Skeletal muscle satellite cell (primary cell): ENCODE data around the gene PIK3R5.

ENCODE experiments used
- H3K27me3 ChIP-seq: 2 replicates; pipeline ENCODE4 v1.7.0; 2013; ENCODE audit warnings: low read length; ENCODE audit not compliant: control insufficient read depth, insufficient read depth
- H3K36me3 ChIP-seq: 2 replicates; pipeline ENCODE4 v1.7.0; 2013; ENCODE audit warnings: mild to moderate bottlenecking, control low read depth, low read length; ENCODE audit not compliant: insufficient read depth
- H3K4me1 ChIP-seq: 2 replicates; pipeline ENCODE4 v1.7.0; 2013; ENCODE audit warnings: low read length; ENCODE audit not compliant: control insufficient read depth, insufficient read depth
- H3K4me2 ChIP-seq: 2 replicates; pipeline ENCODE4 v1.7.0; 2013; ENCODE audit warnings: mild to moderate bottlenecking, low read length
- H3K4me3 ChIP-seq: 2 replicates; pipeline ENCODE4 v1.7.0; 2013; ENCODE audit warnings: low read length
- H3K9ac ChIP-seq: 2 replicates; pipeline ENCODE4 v1.7.0; 2013; ENCODE audit warnings: mild to moderate bottlenecking, low read depth, low read length, moderate library complexity
- H3K9me3 ChIP-seq: replicated peaks from 2 replicates; pipeline ENCODE4 v1.7.0; 2013; ENCODE audit warnings: mild to moderate bottlenecking, control low read depth, low read length

The PIK3R5 gene

DNA sequence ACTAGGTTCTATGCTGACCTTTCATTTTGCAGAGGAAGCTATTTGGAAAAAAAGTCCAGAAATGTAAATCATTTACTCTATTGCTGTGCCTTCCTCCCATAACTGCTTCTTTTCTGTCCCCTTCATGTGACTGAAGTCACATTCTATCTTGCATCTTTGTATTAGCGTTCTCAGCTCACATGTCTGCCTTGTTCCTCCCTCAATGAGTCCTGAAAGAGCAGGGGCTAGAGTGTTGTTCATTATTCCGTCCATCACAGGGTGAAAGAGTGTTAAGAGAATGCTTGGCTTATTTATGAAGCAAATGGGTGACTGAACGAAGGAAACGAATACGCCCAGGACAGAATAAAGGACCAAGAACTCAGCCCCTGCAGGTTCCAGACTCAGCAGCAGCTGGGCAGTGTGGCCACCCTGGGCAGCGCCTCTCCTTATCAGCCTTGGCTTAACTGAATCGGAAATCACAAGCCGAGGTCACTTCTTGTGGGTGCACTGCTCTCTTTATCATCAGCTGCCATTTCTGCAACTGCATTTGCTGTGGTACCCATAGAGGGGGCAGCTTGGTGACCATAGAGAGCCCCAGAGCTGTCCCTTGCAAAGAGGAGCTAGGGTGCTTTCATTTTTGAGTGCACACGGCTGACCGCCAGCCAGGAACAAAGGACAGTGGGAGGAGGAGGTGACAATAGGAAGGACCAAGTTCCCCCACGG, 96.2 kb downstream of the PIK3R5 start:
- Histone ChIP-seq H3K4me1 (no peaks in the 10 kb centered on the region), H3K4me3 (no peak overlapping the region), H3K36me3 (no peaks in the 10 kb centered on the region), H3K9ac (no peak overlapping the region), H3K27me3 (no peaks in the 10 kb centered on the region), H3K4me2 (no peak overlapping the region), H3K9me3 (no peaks in the 10 kb centered on the region)

- no peaks in the 10 kb centered on the region for H3K9me3 ChIP-seq
- no peak overlapping the region for H3K4me2 ChIP-seq
- H3K4me3 ChIP-seq, result no peak overlapping the region
- H3K4me1 ChIP-seq, result no peaks in the 10 kb centered on the region
- H3K36me3 ChIP-seq, result no peaks in the 10 kb centered on the region
- H3K9ac ChIP-seq, result no peak overlapping the region
- no peaks in the 10 kb centered on the region for H3K27me3 ChIP-seq
Observed at GRCh38 chr17:8868529-8868951, 97.0 kb downstream of the PIK3R5 start.

- Histone ChIP-seq H3K4me3 (no peak overlapping the region), H3K36me3 (no peaks in the 10 kb centered on the region), H3K4me1 (no peaks in the 10 kb centered on the region), H3K9ac (no peak overlapping the region), H3K4me2 (no peak overlapping the region), H3K27me3 (no peaks in the 10 kb centered on the region), H3K9me3 (no peaks in the 10 kb centered on the region)
Observed at GRCh38 chr17:8868092-8868491, 97.4 kb downstream of the PIK3R5 start.

- no peak within 1 kb of the TSS for H3K9ac ChIP-seq
- no peak within 1 kb of the TSS for H3K4me2 ChIP-seq
- H3K9me3 ChIP-seq, result no peaks in the 10 kb centered on the region
- H3K4me3 ChIP-seq, result no peak within 1 kb of the TSS
- H3K27me3 ChIP-seq, result no peaks in the 10 kb centered on the region
- H3K36me3 ChIP-seq, result no peaks in the 10 kb centered on the region
- H3K4me1 ChIP-seq, result no peaks in the 10 kb centered on the region
Observed at GRCh38 chr17:8867361-8867981, 98.0 kb downstream of the PIK3R5 start, which contains the start of gene PIK3R6. PIK3R6 (minus strand) TSS chr17:8867674; CDS start chr17:8849794, 17,880 bp downstream.

- Histone ChIP-seq H3K36me3 (no peaks in the 10 kb centered on the region), H3K4me2 (no peak overlapping the region), H3K9me3 (no peaks in the 10 kb centered on the region), H3K4me3 (no peak overlapping the region), H3K9ac (no peak overlapping the region), H3K4me1 (no peaks in the 10 kb centered on the region), H3K27me3 (no peaks in the 10 kb centered on the region)
Observed at GRCh38 chr17:8865811-8866210, 99.7 kb downstream of the PIK3R5 start.

GRCh38 chr17:8865385-8865784, 100.1 kb downstream of the PIK3R5 start:
- Histone ChIP-seq H3K36me3 (no peaks in the 10 kb centered on the region), H3K4me1 (no peaks in the 10 kb centered on the region), H3K4me2 (no peak overlapping the region), H3K9me3 (no peaks in the 10 kb centered on the region), H3K4me3 (no peak overlapping the region), H3K27me3 (no peaks in the 10 kb centered on the region), H3K9ac (no peak overlapping the region)

GRCh38 chr17:8862213-8863056, 103.1 kb downstream of the PIK3R5 start:
- H3K9ac ChIP-seq, result no peak overlapping the region
- H3K4me1 ChIP-seq, result no peaks in the 10 kb centered on the region
- H3K4me2 ChIP-seq, result no peak overlapping the region

GRCh38 chr17:8861495-8862181, 103.9 kb downstream of the PIK3R5 start:
- H3K4me3 ChIP-seq, result no peak overlapping the region

More at GRCh38 chr17:8862213-8863056, 103.1 kb downstream of the PIK3R5 start:
- Histone ChIP-seq H3K4me3 (no peak overlapping the region), H3K36me3 (no peaks in the 10 kb centered on the region), H3K9me3 (no peaks in the 10 kb centered on the region), H3K27me3 (no peaks in the 10 kb centered on the region)

GRCh38 chr17:8859804-8860430, 105.6 kb downstream of the PIK3R5 start:
- no peaks in the 10 kb centered on the region for H3K4me1 ChIP-seq

More at GRCh38 chr17:8861495-8862181, 103.9 kb downstream of the PIK3R5 start:
- Histone ChIP-seq H3K9ac (no peak overlapping the region), H3K36me3 (no peaks in the 10 kb centered on the region), H3K4me1 (no peaks in the 10 kb centered on the region), H3K4me2 (no peak overlapping the region), H3K9me3 (no peaks in the 10 kb centered on the region), H3K27me3 (no peaks in the 10 kb centered on the region)

DNA sequence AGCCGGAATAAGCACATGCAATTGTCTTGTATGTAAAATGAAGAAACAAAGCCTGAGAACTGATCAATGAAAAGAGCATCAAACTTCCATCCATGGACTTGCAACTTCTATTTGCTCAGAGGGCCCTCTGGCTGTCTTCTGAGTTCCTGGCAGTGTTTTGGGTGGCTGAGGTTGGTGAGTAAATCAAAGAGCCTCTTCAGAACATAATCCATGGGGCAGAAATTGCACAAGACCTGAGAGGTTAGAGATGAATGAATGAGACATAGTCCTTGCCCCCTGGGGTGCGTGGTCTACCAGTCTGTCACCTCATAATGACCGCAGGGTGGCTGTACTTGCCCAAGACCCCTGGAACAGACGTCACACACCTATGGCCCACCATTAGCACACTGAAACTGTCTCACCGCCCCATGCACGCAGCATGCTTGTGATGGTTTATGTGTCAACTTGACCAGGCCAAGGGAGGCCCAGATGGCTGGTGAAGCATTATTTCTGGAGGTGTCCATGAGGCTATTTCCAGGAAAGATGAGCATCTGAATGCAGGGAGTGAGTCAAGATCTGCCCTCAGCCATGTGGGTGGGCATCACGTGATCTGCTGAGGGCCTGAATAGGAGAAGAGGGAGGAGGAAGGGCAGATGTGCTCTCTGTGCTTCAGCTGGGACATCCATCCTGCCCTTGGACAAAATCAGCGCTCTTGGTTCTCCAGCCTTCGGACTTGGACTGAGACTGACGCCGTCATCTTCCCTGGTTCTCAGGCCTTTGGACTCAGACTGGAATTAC, 106.3 kb downstream of the PIK3R5 start:
- H3K27me3 ChIP-seq, result no peaks in the 10 kb centered on the region
- no peak overlapping the region for H3K4me2 ChIP-seq
- no peaks in the 10 kb centered on the region for H3K36me3 ChIP-seq
- H3K4me1 ChIP-seq, result no peaks in the 10 kb centered on the region
- H3K9me3 ChIP-seq, result no peaks in the 10 kb centered on the region
- no peak overlapping the region for H3K4me3 ChIP-seq
- H3K9ac ChIP-seq, result no peak overlapping the region

More at GRCh38 chr17:8859804-8860430, 105.6 kb downstream of the PIK3R5 start:
- no peaks in the 10 kb centered on the region for H3K9me3 ChIP-seq
- H3K9ac ChIP-seq, result no peak overlapping the region
- H3K27me3 ChIP-seq, result no peaks in the 10 kb centered on the region
- H3K36me3 ChIP-seq, result no peaks in the 10 kb centered on the region
- H3K4me3 ChIP-seq, result no peak overlapping the region
- H3K4me2 ChIP-seq, result no peak overlapping the region
